Fibroblast of the aortic adventitia (primary cell): ENCODE measurements around the gene HSPG2. TPM values are rescaled to one million over a fixed set of nuclear protein-coding genes. Genes with fewer than 3 reads are reported as not detected.

ENCODE experiments used
- DNase-seq: peaks from one replicate; pipeline ENCODE4 v3.0.0-alpha.2; 2010; ENCODE audit warnings: low read depth
- H3K4me3 ChIP-seq: 2 replicates; pipeline ENCODE4 v1.5.1; 2011; ENCODE audit warnings: low read depth, mild to moderate bottlenecking, control low read depth, low read length, moderate library complexity
- total RNA-seq: library from RNA; depleted of rRNA; stranded (reverse); fragments of >200 nt; gene quantifications from 2 replicates; pipeline ENCODE4 v1.2.3, GENCODE V29; 2012; ENCODE audit warnings: low replicate concordance
- TF ChIP-seq, protein P1 (sequence below): IDR thresholded peaks from 2 replicates; pipeline ENCODE4 v1.5.1; 2011; ENCODE audit warnings: mild to moderate bottlenecking, low read length, control low read depth, inconsistent platforms; ENCODE audit not compliant: insufficient read depth

HSPG2 gene
- total RNA-seq, 1 donor, result 164 TPM

DNA sequence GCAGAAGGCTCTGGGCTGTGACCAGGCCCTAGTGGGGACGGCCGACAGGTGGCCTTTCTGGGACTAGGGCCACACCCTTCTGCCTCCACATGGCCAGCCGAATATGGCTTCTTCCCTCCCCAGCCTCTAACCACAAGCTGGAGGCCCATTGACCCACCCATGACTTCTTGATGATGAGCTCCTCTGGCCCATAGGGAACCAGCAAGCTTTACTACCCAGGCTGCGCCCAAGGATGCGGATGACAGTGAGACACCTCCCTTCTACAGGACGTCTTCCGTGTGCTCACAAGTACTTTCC lies 84.0 kb downstream of the HSPG2 start:
- H3K4me3 ChIP-seq, result no peak overlapping the region
- TF ChIP-seq, protein P1, sequence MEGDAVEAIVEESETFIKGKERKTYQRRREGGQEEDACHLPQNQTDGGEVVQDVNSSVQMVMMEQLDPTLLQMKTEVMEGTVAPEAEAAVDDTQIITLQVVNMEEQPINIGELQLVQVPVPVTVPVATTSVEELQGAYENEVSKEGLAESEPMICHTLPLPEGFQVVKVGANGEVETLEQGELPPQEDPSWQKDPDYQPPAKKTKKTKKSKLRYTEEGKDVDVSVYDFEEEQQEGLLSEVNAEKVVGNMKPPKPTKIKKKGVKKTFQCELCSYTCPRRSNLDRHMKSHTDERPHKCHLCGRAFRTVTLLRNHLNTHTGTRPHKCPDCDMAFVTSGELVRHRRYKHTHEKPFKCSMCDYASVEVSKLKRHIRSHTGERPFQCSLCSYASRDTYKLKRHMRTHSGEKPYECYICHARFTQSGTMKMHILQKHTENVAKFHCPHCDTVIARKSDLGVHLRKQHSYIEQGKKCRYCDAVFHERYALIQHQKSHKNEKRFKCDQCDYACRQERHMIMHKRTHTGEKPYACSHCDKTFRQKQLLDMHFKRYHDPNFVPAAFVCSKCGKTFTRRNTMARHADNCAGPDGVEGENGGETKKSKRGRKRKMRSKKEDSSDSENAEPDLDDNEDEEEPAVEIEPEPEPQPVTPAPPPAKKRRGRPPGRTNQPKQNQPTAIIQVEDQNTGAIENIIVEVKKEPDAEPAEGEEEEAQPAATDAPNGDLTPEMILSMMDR, result no peak
- no peak for DNase-seq

DNA sequence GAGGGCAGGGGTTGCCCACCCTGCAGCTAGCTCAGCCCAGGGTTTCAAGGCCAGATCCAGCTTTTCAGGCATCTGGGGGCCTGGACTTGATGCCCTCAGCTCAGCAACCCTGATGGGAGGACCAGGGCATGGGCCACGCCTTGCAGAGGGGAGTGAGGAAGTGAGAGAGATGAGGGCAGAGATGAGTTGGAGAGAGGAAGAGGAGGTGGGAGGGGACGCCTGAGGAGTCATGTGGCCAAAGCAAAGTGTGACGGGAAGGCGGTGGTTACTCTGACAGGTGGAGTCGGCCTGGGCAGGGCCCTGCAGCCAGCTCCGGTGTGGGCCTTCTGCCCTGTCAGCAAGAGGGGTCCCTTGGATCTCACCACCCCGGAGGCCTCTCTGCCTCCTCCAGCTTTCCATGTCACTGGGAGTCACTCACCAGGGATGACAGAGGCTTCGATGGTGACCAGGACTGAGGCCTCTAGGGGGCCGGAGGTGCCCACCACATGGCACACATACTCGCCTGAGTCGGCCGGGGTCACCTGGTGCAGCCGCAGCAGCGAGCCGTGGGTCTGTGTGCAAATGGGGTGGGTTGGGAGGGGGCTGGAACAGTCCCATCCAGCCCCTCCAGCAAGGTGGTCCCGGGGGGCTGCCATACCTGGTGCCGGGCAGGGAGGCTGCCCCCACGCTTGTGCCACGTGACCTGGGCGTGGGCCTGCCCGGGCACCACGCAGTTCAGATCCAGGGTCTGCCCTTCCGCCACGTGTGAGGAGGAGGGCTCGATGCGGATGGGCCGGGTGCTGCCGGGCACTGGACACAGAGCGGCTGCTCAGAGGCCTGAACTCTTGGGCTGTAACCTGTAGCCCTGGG lies 84.6 kb downstream of the HSPG2 start:
- no peak for DNase-seq
- no peak overlapping the region for H3K4me3 ChIP-seq
- TF ChIP-seq, protein P1, result no peak

DNA sequence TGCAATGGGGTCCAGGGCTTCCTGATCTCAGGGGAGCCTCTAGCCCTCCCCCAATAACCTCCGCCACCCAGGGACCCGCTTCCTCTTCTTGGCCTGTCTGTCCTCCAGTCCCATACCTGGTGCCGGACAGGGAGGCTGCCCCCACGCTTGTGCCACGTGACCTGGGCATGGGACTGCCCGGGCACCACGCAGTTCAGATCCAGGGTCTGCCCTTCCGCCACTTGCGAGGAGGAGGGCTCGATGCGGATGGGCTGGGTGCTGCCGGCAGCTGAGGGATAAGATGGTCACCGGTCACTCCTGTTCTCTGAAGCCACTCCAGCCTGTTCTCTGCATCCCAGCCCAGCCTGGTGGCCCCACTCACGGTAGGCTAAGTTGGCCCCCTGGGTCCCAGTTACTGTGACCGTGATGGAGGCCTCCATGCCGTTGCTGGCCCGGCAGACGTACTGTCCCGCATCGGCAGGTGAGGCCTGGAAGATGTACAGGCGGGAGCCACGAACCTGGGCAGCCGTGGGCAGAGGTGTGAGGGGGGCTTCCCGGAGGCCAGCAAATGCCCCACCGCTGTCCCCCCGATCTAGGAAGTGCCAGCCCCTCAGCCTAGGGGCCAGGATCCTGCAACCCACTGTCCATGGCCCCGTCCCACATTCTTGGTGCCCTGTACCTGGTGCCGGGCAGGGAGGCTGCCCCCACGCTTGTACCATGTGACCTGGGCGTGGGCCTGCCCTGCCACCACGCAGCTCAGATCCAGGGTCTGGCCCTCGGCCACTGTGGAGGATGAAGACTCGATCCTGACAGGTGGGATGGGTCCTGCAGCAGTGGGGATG lies 85.5 kb downstream of the HSPG2 start:
- TF ChIP-seq, protein P1, result no peak
- no peak overlapping the region for H3K4me3 ChIP-seq
- DNase-seq, result no peak

DNA sequence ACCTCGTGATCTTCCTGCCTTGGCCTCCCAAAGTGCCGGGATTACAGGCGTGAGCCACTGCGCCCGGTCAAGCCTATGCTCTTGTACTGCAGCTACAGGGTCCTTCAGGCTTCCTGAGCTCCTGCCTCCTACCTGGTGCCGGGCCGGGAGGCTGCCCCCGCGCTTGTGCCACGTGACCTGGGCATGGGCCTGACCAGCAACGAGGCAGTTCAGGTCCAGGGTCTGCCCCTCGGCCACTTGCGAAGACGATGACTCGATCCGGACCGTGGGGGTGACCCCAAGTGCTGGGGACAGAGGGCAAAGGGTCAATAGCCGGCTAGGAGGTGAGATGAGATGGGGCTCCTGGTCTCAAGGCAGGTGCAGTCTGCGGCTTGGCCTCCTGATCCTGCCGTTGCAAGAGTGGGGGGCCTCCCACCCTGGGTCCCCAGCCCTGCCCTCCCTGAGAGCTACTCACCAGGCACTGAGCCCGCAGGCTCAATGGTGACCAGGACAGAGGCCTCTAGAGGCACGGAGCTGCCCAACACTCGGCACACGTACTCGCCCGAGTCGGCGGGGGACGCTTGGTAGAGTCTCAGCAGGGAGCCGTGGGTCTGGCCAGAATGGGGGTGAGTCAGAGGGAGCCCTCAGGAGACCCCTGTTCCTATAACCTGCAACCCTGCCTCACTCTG lies 87.1 kb downstream of the HSPG2 start:
- H3K4me3 ChIP-seq, result no peak overlapping the region
- TF ChIP-seq, protein P1, result no peak
- DNase-seq, result no peak

DNA sequence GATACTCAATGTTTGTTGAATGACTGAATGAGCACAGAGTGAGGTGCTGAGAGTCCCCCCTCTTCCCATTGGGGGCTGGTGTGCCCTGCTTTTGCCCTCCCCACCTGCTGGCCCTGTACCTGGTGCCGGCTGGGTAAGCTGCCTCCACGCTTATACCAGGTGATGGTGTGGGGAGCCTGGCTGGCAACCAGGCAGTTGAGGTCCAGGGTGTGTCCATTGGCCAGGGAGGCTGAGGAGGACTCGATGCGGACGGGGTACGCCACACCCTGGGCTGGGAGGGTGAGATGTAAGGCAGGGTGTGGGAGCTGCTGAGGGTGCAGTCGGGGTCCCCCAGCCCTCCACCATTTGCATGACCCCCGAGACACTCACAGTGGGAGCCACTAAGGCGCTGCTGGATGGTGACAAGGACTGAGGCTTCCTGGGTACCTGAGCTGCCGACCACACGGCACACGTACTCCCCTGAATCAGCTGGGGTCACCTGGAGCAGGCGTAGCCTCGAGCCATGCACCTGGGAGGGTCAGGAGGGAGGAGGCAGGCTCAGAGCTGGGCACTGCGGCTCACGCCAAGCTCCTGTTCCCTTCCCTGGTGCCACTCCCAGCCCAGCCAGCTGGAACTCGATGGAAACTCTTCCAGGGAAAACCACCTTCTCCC lies 88.5 kb downstream of the HSPG2 start:
- TF ChIP-seq, protein P1, result no peak
- DNase-seq, result no peak
- H3K4me3 ChIP-seq, result no peak overlapping the region
